CD4-positive, alpha-beta T cell treated with Interleukin-6 at 100 ng/mL for 8 hours (primary cell): ENCODE results near the gene MDM2.
"Not testable (repeated sequence)": the region's sequence is repeated elsewhere in the genome, so short reads cannot be mapped to it uniquely, and the experiment has no call there.

Experiments
- DNase-seq: peaks from one replicate; pipeline ENCODE4 v3.0.0-alpha.2; 2020; ENCODE audit warnings: mixed read lengths, low spot score

The MDM2 gene

DNA sequence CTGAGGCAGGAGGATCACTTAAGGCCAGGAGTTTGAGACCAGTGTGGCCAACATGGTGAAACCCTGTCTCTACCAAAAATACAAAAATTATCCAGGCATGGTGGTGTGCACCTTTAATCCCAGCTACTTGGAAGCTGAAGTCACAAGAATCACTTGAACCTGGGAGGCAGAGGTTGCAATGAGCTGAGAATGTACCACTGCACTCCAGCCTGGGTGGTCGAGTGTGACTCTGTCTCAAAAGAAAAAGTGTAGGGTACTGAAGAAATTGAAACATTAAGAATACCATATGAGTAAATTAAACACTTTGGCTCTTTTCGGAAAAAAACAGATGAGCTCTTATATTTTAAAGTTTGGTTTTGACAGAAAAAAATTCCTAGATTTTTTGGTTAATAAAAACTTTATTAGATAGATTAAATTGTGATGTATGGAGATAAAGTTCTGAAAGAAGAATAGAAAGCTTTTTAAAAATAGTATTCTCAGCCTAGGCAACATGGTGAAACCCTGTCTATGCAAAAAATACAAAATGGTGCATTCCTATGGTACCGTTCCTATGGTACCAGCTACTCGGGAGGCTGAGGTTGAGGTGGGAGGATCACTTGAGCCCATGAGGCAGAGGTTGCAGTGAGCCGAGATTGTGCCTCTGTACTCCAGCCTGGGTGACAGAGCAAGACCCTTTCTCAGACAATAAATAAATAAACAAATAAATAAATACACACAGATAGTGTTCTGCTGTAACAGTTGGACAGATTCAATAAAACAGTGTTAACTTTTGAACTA lies 20.1 kb downstream of the MDM2 start:
- DNase-seq, result no peak

DNA sequence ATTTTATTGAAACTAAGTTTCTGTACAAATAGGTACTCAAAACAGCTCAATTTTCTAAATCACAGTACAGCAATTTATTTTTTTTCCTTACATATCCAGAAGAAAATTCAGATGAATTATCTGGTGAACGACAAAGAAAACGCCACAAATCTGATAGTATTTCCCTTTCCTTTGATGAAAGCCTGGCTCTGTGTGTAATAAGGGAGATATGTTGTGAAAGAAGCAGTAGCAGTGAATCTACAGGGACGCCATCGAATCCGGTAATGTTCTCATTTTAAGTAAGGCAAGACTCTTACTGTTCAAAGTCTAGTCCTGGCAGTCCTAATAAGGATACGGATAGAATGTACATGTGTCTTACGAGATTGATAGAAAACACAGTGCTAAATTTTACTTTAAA lies 20.7 kb downstream of the MDM2 start:
- no peak for DNase-seq

- DNase-seq, result no peak
Observed at GRCh38 chr12:68831272-68831671, 23.3 kb downstream of the MDM2 start.

GRCh38 chr12:68831751-68832503 lies 23.9 kb downstream of the MDM2 start:
- DNase-seq, result no peak

DNA sequence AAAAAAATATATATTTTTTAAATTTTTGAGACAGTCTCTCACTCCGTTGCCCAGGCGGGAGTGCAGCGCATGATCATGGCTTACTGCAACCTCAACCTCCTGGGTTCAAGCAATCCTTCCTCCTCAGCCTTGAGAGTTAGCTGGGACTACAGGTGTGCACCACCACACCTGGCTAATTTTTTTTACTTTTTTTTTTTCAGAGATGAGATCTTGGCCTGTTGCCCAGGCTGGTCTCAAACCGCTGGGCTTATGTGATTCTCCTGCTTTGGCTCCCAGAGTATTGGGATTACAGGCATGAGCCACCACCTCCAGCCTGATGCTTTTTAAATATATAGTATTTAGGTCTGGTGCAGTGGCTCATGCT lies 24.5 kb downstream of the MDM2 start:
- no peak for DNase-seq

DNA sequence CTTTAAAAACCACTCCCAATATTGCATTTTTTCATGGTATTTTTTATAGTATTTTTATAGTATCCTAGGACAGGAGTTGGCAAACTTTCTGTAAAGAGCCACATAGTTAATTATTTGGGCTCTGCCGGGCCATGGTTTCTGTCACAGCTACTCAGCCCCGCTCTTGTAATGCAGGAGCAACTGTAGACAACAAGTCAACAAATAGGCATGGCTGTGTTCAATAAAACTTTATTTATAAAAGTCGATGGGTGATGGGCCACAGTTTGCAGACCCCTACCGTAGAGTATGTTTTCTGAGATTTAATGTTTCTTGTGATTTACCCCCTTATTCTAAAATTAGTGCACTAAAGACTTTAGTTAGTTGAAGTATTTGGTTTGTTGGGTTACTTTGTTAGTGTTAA lies 25.5 kb downstream of the MDM2 start:
- no peak for DNase-seq

DNA sequence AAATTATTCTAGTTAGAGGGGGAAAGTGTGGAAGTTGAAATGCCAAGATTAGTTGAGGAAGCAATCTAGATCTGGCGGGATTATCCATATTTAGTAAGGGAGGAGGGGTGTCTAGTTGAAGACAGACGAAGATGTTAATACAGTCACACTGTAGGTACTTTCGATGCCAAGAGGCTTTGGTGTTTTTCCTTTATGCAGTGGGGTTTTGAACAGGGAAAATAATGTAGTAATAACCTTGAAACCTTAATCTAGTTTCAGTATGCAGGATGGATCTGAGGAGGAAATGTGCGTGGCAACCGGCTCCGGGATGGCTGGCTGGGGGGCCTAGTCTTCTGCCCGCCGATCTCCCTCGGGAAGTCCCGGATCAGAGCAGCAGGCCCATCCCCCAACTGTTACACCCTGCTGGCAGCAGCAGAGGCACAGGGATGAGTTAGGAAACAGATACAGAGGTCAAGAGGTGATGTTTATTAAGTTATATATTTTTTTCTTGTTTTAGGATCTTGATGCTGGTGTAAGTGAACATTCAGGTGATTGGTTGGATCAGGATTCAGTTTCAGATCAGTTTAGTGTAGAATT lies 27.4 kb downstream of the MDM2 start:
- DNase-seq, result no peak

- no peak for DNase-seq
Observed at GRCh38 chr12:68837215-68837614, 29.2 kb downstream of the MDM2 start.

GRCh38 chr12:68838046-68838886 lies 30.3 kb downstream of the MDM2 start:
- DNase-seq, result no peak

DNA sequence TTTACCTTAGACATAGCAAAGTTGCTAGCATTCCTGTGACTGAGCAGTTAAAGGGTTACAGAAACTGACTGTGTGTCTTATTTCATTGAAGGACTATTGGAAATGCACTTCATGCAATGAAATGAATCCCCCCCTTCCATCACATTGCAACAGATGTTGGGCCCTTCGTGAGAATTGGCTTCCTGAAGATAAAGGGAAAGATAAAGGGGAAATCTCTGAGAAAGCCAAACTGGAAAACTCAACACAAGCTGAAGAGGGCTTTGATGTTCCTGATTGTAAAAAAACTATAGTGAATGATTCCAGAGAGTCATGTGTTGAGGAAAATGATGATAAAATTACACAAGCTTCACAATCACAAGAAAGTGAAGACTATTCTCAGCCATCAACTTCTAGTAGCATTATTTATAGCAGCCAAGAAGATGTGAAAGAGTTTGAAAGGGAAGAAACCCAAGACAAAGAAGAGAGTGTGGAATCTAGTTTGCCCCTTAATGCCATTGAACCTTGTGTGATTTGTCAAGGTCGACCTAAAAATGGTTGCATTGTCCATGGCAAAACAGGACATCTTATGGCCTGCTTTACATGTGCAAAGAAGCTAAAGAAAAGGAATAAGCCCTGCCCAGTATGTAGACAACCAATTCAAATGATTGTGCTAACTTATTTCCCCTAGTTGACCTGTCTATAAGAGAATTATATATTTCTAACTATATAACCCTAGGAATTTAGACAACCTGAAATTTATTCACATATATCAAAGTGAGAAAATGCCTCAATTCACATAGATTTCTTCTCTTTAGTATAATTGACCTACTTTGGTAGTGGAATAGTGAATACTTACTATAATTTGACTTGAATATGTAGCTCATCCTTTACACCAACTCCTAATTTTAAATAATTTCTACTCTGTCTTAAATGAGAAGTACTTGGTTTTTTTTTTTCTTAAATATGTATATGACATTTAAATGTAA lies 31.5 kb downstream of the MDM2 start:
- DNase-seq, result no peak

GRCh38 chr12:68841175-68841574 lies 33.2 kb downstream of the MDM2 start:
- DNase-seq, result not testable (repeated sequence)

- DNase-seq, result no peak
Observed at GRCh38 chr12:68841717-68842116, 33.7 kb downstream of the MDM2 start.

DNA sequence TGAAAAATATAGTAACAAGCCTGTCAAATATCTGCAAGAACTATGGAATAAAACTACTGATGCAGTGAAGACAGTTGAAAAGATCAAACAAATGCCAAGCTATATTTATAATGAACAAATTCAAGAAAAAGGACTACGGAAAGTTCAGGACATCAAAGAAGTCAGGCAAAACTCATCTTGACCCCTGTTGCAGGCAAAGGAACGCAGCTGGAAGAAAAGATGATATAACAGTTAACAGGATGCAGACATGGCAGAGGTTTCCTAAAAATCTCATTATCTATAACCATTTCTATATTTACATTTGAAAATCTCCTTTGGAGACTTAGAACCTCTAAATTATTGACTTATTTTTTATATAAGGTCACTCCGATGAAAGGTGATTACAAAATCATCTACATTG lies 34.1 kb downstream of the MDM2 start:
- no peak for DNase-seq

- DNase-seq, result no peak
Observed at GRCh38 chr12:68842784-68843567, 35.0 kb downstream of the MDM2 start.

- DNase-seq, result no peak
Observed at GRCh38 chr12:68844318-68844745, 36.4 kb downstream of the MDM2 start.

- DNase-seq, result no peak
Observed at GRCh38 chr12:68844788-68845695, 37.1 kb downstream of the MDM2 start.

DNA sequence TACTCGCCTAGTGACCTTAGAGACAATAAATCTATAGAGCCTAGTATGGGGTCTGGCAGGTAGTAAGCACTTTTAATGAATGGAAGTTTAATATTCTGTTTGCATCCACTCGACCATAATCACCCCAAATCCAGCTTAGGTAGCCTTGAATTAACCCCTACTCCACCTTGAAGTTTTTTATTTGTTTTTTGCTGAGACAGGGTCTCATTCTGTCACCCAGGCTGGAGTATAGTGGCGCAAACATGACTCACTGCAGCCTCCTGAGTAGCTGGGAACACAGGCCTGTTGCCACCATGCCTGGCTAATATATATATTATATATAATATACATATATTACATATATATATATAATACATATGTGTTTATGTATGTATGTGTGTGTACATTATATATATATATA lies 38.8 kb downstream of the MDM2 start:
- no peak for DNase-seq

GRCh38 chr12:68850390-68850789 lies 42.4 kb downstream of the MDM2 start:
- no peak for DNase-seq

- no peak for DNase-seq
Observed at GRCh38 chr12:68851592-68852306, 43.8 kb downstream of the MDM2 start.
